ENCODE measurements around the gene NOP56.
"Not testable (repeated sequence)": the region's sequence is repeated elsewhere in the genome, so short reads cannot be mapped to it uniquely, and the experiment has no call there.

Gene NOP56

DNA sequence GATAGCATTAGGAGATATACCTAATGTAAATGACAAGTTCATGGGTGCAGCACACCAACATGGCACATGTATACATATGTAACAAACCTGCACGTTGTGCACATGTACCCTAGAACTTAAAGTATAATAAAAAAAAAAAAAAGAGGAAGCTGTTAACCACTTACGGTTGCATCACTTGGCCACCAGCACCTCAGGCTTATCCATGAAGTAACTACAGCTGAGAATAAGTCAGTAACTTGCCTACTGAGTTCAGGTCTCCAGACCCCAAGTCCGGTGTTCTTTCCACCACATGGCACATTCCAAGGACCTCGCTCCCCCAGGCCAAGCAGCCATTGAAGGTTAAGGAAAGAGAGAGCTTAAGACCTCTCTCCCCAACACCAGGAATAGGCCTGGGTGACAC is 32.4 kb downstream of the NOP56 start:
- not testable (repeated sequence) for DNase-seq (ENCODE audit: low read depth)

- DNase-seq (ENCODE audit: low read depth), result no peak
Observed at GRCh38 chr20:2687514-2687913, 35.1 kb downstream of the NOP56 start.

- peak; percentile 56 for DNase-seq (ENCODE audit: low read depth)
Observed at GRCh38 chr20:2688041-2688591, 35.7 kb downstream of the NOP56 start.

DNA sequence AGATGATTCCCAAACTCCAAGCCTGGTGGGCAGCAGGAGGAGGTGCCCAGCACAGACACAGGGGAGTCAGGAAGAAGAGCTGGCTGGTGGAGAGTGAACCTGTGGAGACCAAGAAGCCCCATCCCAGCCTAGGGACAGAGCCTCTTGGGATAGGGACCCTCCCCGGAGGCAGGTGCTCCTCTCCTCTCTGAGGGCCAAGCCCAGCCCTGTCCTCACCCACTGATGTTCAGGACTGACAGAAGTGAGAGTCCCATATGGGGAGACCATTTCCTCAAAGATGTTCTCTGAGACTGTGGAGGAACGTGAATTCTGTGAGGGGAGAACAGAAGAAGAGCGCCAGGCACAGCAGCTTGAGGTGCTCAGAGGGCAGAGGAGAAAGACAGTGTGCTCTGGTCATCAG is 37.8 kb downstream of the NOP56 start:
- no peak for DNase-seq (ENCODE audit: low read depth)

- DNase-seq (ENCODE audit: low read depth), result no peak
Observed at GRCh38 chr20:2690718-2691117, 38.3 kb downstream of the NOP56 start.

- no peak for DNase-seq (ENCODE audit: low read depth)
Observed at GRCh38 chr20:2691127-2691526, 38.7 kb downstream of the NOP56 start.

DNA sequence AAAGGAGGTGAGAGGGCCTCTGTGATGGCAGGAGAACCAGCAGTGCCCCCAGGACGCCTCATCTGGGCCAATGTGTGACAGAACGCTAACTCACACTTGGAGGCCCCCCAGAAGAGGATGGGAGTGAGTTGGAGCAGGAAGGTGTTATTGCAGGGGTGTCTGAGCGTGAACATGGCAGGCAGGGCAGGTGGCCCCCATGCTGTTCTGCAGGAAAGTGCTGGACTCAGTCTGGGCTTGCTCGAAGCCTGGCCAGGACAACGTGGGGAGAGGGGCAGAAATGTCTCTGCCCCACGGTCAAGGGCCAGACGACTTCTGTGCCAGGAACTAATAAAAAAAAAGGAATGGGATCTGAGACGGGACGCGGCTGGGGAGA is 39.2 kb downstream of the NOP56 start:
- no peak for DNase-seq (ENCODE audit: low read depth)

- DNase-seq (ENCODE audit: low read depth), result no peak
Observed at GRCh38 chr20:2692036-2692885, 39.8 kb downstream of the NOP56 start, which contains the start of gene EBF4. Gene EBF4 (plus strand): TSS chr20:2692780. CDS start chr20:2693646, 866 bp downstream.

DNA sequence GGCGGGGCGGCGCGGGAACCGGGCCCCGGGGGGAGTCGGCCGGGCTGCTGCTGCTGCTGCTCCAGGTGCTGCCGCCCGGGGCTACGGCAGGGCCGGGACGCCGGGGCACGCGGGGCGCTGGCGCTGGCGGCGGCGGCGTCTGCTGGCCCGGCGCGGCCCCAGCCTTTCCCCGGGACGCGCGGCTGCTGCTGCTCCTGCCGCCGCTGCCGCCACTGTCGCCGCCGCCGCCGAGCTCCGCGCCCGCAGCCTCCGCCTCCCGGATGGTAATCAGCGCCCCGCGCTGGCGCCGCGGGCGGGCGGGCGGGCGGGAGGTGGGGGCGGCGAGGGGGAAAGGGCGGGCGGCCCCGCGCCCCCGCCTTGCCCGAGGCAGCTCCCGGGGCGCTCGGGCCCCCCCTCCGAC is 40.5 kb downstream of the NOP56 start:
- no peak for DNase-seq (ENCODE audit: low read depth)

DNA sequence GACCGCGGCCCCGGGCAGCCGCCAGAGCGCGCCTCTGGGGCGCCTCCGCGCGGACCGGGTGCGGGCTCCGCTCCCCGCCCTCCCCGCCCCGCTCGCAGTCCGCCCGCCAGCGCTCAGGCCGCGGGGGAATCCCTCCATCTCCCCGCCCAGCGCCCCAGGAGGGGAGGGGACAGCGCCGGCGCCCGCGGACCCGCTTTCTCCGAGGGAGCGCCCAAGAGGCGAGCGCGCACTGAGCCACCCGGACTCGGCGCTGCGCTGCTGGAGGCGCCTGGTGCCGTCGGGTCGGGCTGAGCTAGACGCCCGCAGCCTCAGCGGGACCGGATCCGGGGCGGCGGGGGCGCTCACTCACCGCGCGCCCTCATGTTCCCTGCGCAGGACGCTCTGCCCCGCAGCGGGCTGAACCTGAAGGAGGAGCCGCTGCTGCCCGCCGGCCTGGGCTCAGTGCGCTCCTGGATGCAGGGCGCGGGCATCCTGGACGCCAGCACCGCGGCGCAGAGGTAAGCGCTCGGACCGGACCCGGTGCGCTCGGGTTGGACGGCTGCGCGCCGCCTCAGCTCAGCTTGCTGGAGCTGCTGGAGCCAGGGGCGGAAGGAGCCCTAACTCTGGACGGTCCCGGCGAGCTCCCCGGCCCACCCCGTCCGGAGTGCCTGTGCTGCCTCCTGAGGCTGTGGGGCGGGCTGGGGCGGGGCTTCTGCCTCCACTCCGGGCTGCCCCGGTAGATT is 41.0 kb downstream of the NOP56 start:
- peak; percentile 29 for DNase-seq (ENCODE audit: low read depth)

DNA sequence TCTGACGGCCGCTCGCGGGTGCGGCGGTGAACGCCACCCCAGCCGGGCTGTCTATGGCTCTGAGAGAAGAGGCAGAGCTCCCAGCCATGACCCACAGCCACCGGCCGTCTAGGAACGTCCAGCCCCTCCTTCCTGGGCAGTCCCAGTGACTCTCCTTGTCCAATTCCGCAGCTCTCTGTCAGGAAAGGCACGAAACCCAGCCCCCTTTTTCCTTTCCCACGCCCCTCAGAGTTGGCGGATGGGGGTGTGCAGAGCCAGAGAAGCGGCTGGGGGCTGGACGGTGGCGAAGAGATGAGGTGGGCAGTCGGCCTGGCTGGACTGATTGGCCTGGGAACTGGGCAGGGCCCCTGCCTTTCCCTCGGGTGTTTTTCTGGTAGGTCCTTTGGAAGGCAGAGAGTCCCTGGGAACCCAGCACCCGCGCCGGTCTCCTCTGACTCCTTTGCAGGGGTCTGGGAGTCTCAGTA is 41.6 kb downstream of the NOP56 start:
- no peak for DNase-seq (ENCODE audit: low read depth)

DNA sequence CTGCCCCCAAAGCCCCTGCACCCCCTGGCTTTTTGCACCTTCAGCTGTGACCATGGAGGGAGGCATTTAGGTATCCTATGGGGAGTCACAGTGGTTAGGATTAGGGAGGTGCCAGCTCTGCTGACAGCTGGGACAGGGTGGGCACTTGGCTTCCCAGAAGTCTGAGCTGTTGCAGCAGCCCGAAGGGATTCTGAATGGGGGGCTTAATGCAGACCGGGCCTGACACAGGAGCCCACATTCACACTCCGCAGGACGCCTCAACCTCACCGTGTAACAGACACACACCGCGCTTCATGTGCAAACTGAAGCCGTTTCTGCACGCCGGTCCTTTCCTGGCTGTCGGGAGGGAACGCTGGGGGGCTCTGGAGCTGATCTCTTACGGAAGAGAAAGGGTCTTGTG is 42.1 kb downstream of the NOP56 start:
- no peak for DNase-seq (ENCODE audit: low read depth)

- no peak for DNase-seq (ENCODE audit: low read depth)
Observed at GRCh38 chr20:2695206-2695983, 43.0 kb downstream of the NOP56 start.

DNA sequence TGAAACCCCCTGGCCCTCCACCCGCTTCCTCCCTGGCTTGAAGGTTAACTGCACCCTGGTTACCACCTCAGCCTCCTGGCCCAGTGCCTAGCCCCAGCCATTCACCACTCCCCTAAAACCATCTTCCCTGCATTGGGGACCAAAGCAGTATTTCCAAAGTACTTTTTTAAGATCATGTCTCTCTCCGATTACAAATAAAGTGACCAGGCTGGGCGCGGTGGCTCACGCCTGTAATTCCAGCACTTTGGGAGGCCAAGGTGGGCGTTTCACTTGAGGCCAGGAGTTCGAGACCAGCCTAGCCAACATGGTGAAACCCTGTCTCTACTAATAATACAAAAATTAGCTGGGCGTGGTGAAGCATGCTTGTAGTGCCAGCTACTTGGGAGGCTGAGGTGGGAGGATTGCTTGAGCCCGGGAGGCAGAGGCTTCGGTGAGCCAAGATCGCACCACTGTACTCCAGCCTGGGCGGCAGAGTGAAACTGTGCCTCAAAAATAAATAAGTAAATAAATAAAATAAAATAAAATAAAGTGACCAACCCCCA is 43.6 kb downstream of the NOP56 start:
- DNase-seq (ENCODE audit: low read depth), result not testable (repeated sequence)

DNA sequence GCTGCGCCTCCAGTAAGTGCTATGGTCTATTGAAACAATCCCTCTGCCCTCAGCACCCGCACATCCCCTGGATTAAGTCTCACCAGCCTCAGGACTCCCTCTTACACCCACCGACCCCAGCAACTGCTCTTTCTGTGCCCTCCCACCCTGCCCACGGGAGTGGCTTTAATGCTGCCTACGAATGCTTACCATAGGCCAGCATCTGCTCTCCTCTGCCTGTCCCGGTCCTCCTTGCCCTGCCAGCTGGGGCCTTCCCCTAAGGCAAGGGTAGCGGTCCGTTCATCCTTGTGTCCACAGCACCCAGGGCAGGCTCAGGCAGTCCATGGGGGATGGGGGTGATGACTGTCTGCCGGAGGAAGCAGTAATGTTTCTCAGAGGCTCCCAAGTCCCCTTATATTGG is 44.2 kb downstream of the NOP56 start:
- DNase-seq (ENCODE audit: low read depth), result no peak

DNA sequence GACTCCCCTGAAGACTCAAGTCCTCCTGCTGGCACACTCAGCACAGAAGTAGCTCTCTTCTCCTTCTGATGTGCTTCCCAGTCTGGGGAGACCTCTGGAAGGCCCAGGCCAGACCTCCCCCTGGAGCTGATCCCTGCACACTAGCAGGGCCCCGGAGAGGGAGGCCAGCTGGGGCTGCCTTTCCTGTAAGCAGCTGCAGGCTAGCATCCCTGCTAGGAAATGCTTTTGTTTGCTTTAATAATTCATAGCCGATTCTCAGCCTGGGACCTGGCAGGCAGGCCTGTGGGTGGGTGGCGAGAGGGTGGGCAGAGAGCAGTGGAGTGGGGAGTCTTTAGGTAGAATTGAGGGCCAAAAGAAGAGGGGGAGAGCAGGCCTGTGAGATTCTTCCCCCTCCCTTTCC is 45.3 kb downstream of the NOP56 start:
- no peak for DNase-seq (ENCODE audit: low read depth)

- DNase-seq (ENCODE audit: low read depth), result no peak
Observed at GRCh38 chr20:2698186-2698817, 45.9 kb downstream of the NOP56 start.

DNA sequence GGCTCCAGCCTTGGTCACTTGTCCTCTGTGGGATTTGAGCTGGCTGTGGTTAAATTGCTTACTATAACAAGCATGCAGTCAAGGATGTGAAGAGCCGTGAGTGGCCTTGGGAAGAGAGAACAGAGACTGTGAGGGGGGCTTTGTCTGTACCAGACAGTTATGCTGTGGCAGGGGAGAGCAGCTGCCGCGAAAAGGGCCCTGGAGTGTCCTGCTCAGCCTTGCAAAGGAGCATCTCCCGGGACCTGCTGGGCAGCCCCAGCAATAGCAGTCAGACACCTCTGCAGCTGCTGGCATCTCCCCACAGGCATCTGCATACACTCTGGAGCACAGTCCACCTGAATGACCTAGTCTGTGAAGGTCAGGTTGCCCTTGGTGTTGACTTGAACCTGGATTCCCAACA is 46.5 kb downstream of the NOP56 start:
- no peak for DNase-seq (ENCODE audit: low read depth)

DNA sequence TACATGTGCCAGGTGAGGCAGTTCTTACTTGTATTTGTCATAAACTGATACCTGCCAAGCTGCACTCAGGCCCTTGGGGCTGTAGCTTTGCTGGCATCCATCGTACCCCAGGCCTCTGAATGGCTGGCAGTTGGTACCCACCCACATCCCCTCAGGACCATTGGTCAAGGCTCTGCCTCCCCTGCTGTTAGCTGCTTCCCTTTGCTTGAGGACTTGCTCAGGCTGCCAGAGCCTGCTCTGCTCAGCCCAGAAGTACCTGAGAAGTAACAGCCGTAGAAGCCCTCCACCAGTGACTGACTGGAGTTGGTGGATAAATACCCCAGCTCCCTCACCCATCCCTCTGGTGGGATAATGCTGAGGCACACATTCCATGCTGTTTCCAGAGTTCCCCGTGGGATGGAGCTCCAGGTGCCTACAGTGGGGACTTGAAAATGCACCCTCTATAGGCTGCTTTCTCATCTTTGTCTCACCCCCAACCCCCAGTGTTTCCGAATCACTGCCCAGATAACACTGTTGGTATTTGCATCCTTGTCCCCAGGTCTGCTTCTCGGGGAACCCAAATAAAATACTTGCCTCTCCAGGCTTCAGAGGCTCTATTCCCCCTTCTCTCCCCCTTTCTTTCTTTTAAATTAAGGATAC is 47.5 kb downstream of the NOP56 start:
- DNase-seq (ENCODE audit: low read depth), result no peak

DNA sequence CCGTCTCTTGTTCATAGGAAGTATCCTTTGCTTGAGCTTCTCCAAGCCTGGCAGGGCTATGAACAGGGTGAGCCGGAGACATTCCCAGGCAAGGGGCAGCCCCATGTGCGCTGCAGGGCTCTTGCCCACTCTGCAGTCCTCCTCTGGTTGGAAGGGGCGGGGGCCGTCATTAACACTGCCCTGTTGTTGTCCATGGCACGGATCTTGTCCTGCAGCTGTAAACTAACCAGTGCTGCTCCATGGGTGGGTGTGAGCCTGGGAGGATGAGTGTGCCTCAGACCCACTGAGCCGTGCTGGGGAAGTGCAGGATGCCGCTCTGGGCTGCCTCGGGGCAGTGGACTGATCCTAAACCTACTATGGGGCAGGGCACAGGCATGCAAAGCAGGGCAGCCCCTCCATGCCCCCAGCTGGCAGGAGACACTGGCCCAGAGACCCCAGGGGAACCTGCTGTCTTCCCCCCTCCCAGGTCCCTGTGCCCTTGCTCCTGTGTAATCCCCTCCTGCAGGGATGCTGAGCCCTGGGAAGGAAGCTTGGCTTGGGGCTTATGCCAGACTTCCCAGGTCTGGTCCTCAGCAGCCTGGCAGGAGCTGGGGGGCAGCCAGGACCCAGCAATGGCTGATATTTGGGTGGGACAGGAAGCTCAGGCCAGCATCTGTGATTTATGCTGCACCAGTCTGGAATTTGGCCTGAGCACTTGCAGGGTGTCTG is 48.6 kb downstream of the NOP56 start:
- DNase-seq (ENCODE audit: low read depth), result no peak
